ENCODE results near the gene GALNS.
"Not testable (repeated sequence)": the region's sequence is repeated elsewhere in the genome, so short reads cannot be mapped to it uniquely, and the experiment has no call there.

Gene GALNS

DNA sequence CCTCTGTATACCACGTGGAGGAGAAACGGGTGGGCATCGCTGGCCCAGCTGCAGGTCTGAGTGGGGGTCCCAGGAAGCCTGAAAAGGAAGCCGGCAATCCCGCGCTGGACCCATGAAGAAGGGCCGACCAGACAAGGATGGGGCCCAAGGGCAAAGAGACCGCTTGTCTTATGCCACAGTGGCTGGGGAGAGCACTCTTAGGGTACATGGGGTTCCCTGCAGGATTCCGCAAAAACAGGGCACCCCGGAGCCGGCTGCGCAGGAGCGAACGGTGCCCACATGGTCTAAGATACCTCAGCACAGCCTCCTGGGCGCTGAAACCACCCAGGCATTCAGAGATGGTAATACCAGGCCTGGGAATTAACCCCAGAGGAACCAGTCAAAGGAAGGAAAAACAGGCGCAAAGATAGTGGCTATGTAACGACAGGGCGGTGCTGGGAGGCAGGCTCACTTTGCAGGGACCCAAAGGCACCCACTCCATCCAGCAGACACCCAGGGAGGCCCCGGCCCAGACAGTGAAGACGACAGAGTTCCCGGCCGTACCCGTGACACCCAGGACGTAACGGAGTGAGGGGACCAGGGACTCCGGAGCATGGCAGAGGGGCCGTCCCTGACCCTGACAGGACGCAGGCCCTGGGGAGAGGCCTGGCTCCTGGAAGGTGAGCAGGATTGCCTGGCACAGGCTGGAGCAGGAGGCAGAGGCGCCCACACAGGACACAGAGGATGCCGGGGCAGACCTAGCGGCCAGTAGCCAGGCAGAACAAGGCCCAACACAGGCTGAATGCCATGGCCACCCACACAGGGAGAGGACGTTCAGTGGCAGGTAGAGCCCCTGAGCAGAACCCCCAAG lies 82.0 kb downstream of the GALNS start:
- Mint-ChIP-seq H3K4me3 (no peak overlapping the region), H3K36me3 (ENCODE audit: low read depth) (no peaks in the 10 kb centered on the region), H3K27me3 (ENCODE audit: low read depth) (peaks cover 41% of the 10 kb centered on the region)

DNA sequence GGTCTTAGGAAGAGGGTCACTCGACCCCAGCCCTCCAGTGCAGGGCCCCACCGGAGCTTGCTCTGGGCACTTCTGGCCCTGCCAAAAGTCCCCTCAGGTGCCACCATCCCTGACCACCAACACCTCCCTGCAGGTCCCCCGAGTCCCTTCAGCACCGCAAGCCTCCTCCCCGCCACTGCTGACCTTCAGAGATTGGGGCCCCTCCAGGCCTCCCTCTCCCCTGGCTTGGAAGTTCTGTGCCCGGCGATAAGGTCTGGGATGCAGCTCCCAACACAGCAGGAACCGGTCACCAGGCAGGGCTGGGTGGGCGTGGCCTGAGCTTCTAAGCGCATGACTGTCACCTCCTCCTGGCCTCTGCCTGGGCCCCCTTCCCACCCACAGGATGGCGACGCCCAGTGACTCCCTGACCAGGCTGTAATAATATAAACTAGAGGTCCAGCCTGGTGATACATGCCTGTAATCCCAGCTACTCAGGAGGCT lies 82.9 kb downstream of the GALNS start:
- H3K4me3 Mint-ChIP-seq: peak overlapping the region in 2 of 3 experiments; percentile 53 to 64
- peak overlapping the region; percentile 60 to 79 (median 76) for H3K27ac Mint-ChIP-seq
- H3K36me3 Mint-ChIP-seq (ENCODE audit: low read depth): no peaks in the 10 kb centered on the region
- H3K27me3 Mint-ChIP-seq (ENCODE audit: low read depth): peaks cover 35% of the 10 kb centered on the region
- TF ChIP-seq, protein P1, sequence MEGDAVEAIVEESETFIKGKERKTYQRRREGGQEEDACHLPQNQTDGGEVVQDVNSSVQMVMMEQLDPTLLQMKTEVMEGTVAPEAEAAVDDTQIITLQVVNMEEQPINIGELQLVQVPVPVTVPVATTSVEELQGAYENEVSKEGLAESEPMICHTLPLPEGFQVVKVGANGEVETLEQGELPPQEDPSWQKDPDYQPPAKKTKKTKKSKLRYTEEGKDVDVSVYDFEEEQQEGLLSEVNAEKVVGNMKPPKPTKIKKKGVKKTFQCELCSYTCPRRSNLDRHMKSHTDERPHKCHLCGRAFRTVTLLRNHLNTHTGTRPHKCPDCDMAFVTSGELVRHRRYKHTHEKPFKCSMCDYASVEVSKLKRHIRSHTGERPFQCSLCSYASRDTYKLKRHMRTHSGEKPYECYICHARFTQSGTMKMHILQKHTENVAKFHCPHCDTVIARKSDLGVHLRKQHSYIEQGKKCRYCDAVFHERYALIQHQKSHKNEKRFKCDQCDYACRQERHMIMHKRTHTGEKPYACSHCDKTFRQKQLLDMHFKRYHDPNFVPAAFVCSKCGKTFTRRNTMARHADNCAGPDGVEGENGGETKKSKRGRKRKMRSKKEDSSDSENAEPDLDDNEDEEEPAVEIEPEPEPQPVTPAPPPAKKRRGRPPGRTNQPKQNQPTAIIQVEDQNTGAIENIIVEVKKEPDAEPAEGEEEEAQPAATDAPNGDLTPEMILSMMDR (IDR thresholded peaks at IDR 0.05; ENCODE audit: unreplicated experiment in 3 of 3): no peak
- peaks cover 34% of the 10 kb centered on the region for H3K4me1 Mint-ChIP-seq
- no peaks in the 10 kb centered on the region for H3K9me3 Mint-ChIP-seq

More for the DNA sequence above, 82.0 kb downstream of the GALNS start:
- TF ChIP-seq, protein P1 (IDR thresholded peaks at IDR 0.05; ENCODE audit: unreplicated experiment in 3 of 3): no peak
- Mint-ChIP-seq H3K4me1 (peaks cover 31% of the 10 kb centered on the region), H3K9me3 (no peaks in the 10 kb centered on the region), H3K27ac (peak overlapping the region in 2 of 3 experiments; percentile 14 to 60)

DNA sequence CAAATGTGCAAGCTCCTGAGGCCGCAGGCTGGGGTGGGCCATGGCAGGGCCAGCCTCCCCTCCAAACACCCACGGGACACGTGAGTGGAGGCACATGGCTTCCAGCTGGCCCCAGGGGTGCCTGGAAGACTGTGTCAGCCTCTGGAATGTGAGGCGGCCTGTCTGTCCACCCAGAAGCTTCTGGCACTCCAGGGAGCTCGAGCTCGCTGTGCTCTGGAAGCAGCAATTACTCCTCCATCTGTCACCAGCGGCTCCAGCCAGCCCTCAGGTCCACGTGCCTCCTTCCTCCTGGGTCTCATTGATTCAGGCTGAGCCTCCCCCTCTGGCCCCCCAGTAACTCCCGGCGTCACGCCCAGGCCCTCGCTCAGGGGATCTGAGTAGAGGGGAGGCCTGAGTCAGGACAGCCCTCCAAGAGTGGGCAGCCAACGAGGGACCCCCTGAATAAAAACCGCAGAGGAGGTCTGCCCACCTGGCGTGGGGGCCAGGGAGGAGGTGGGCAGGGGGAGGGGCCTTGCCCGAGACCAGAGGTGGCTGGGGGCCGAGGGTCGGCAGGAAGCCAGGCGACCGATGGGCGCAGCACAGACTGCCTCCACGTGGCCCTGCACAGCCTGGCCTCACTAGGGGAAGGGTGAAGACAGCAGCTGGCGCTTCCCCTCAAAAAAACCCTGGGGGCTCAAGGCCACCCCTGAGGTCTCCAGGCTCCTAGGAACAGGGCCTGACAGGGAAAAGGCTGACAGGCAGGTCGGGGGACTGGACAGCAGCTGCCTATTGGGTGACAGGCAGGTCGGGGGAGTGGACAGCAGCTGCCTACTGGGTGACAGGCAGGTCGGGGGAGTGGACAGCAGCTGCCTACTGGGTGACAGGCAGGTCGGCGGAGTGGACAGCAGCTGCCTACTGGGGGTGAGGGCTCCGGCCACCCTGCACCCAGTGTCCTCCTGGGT lies 83.6 kb downstream of the GALNS start:
- H3K9me3 Mint-ChIP-seq: no peaks in the 10 kb centered on the region
- H3K4me1 Mint-ChIP-seq: peaks cover 30% of the 10 kb centered on the region
- peak overlapping the region; percentile 46 to 61 (median 60) for H3K4me3 Mint-ChIP-seq
- TF ChIP-seq, protein P1 (IDR thresholded peaks at IDR 0.05; ENCODE audit: unreplicated experiment in 3 of 3): no peak
- H3K27me3 Mint-ChIP-seq (ENCODE audit: low read depth): peaks cover 32% of the 10 kb centered on the region
- H3K27ac Mint-ChIP-seq: peak overlapping the region; percentile 74 to 91 (median 85)
- no peaks in the 10 kb centered on the region for H3K36me3 Mint-ChIP-seq (ENCODE audit: low read depth)

DNA sequence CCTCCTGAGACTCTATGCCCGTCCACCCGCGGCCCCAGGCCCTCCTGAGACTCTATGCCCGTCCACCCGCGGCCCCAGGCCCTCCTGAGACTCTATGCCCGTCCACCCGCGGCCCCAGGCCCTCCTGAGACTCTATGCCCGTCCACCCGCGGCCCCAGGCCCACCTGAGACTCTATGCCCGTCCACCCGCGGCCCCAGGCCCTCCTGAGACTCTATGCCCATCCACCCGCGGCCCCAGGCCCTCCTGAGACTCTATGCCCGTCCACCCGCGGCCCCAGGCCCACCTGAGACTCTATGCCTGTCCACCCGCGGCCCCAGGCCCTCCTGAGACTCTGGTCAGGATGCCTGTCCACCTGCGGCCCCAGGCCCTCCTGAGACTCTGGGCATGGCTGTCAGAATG lies 85.0 kb downstream of the GALNS start:
- H3K9me3 Mint-ChIP-seq; H3K27ac Mint-ChIP-seq; H3K36me3 Mint-ChIP-seq (ENCODE audit: low read depth): not testable (repeated sequence)

DNA sequence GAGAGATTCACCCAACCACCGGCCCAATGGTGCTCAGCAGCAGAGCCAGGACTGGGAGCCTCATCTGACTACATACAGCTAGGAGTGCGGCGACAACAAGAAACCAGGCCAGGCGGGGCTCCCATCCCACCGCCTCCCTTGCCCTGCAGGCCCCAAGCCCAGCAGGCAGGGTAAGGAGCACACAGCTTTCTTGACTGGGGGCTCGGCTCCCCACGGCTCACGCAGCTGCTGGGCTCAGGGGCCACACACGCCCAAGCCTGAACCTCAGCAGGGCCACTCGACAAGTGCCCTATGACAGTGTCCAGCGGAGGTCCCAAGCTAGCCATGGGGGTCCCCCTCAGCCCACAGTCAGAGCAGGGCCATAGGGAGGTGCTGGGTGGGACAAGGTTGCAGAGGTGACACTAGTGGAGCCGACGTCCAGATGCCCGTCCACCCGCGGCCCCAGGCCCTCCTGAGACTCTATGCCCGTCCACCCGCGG lies 85.4 kb downstream of the GALNS start:
- Mint-ChIP-seq H3K36me3 (ENCODE audit: low read depth) (no peaks in the 10 kb centered on the region), H3K27ac (peak overlapping the region; percentile 81 to 94 (median 83)), H3K9me3 (no peaks in the 10 kb centered on the region), H3K27me3 (ENCODE audit: low read depth) (peaks cover 24% of the 10 kb centered on the region), H3K4me3 (peak overlapping the region; percentile 54 to 72 (median 67)), H3K4me1 (peaks cover 22% of the 10 kb centered on the region)
- TF ChIP-seq, protein P1 (IDR thresholded peaks at IDR 0.05; ENCODE audit: unreplicated experiment in 3 of 3): no peak

More for the DNA sequence above, 85.0 kb downstream of the GALNS start:
- H3K27me3 Mint-ChIP-seq (ENCODE audit: low read depth): peaks cover 28% of the 10 kb centered on the region
- peaks cover 22% of the 10 kb centered on the region for H3K4me1 Mint-ChIP-seq
- not testable (repeated sequence) for H3K4me3 Mint-ChIP-seq
